ENCODE measurements around the gene MORN1. TPM values are rescaled to one million over a fixed set of nuclear protein-coding genes. Genes with fewer than 3 reads are reported as not detected.
A peak's percentile ranks its signal among the peaks of the same experiment; 100 is the strongest.

Gene MORN1
- total and polyA plus RNA-seq, 9 of the 15 experiments (the other 6 are each of a cell fraction or from before 2014, with no cell fraction given), result 0.24 to 9.3 (median 4.2) TPM

DNA sequence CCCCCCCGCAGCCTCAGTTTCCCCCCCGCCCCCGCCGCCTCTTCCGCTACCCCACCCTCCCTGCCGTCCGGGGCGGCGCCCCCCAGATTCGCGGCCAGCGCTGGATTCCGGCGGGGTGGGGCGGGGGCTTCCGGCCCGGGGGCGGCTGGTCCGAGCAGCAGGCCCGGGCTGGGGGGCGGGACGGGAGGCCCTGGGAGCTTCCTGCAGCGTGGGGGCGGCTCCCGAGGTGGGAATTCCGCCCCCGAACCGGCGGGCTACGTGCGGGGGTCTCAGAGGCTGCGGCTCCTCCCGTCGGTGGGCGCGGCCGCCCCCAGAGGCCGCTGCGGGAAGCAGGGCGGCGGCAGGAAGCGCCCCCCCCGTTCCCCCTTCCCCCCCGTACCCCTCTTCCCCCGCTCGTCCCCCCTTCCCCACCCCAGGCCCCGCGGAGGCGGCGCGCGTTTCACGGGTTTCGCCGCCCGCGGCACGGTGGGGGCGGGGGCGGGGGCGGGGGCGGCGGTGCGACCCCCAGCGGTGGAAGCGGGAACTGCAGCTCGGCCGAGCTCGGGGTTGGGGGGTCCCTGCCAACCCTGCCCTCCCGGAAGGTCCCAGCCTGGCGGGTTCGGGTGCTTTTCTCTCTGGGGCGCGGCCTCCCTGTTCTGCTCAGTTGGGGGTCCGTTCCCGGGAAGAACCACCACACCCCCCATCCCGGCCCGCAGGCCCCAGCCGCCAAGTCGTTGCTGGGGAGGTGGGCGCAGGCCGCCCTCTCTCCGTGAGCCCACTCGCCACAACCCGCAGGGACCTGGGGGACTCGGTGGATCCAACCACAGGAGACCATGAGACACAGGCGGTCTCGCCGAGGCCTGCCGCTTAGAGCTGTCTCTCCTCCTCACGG, 76.3 kb downstream of the MORN1 start (continued):
- TF ChIP-seq ZNF175 (CRISPR knock-in tag; IDR thresholded peaks at IDR 0.05; ENCODE audit: low read depth) (no peak), PCBP1 (IDR thresholded peaks at IDR 0.05; ENCODE audit: low read depth, low read length, poor library complexity, severe bottlenecking) (peak; percentile 45), RBM14 (IDR thresholded peaks at IDR 0.05; ENCODE audit: borderline replicate concordance, insufficient read depth, low read depth, low read length) (0 out of 2 replicates have a peak, but pooled peaks have one; percentile 66), SAFB2 (IDR thresholded peaks at IDR 0.05; ENCODE audit: borderline replicate concordance, low read depth, low read length, severe bottlenecking) (no peak), MAZ (CRISPR knock-in tag; conservative IDR thresholded peaks at IDR 0.05 in 1 of 2, IDR thresholded peaks at IDR 0.05 in 1 of 2) (peak; percentile 37 to 75; a peak in 2 of 4 replicates), PYGO2 (tag; IDR thresholded peaks at IDR 0.05) (no peak), ZBTB7A (IDR thresholded peaks at IDR 0.05; ENCODE audit: borderline replicate concordance, control insufficient read depth, low read depth, low read length) (peak; percentile 96), DPF2 (IDR thresholded peaks at IDR 0.05) (no peak), POLR2G (IDR thresholded peaks at IDR 0.05; ENCODE audit: low read depth, low read length) (peak; percentile 21; the same call in 1 of the 2 replicates), TOE1 (IDR thresholded peaks at IDR 0.05; ENCODE audit: borderline replicate concordance) (no peak), TOE1 (CRISPR knock-in tag; IDR thresholded peaks at IDR 0.05; ENCODE audit: borderline replicate concordance, low read depth) (no peak), NR2C2 (CRISPR knock-in tag; IDR thresholded peaks at IDR 0.05) (no peak), NR2C2 (tag; IDR thresholded peaks at IDR 0.05) (no peak), HOXB6 (CRISPR knock-in tag; IDR thresholded peaks at IDR 0.05; ENCODE audit: borderline replicate concordance) (no peak)
- TF ChIP-seq, protein P1, sequence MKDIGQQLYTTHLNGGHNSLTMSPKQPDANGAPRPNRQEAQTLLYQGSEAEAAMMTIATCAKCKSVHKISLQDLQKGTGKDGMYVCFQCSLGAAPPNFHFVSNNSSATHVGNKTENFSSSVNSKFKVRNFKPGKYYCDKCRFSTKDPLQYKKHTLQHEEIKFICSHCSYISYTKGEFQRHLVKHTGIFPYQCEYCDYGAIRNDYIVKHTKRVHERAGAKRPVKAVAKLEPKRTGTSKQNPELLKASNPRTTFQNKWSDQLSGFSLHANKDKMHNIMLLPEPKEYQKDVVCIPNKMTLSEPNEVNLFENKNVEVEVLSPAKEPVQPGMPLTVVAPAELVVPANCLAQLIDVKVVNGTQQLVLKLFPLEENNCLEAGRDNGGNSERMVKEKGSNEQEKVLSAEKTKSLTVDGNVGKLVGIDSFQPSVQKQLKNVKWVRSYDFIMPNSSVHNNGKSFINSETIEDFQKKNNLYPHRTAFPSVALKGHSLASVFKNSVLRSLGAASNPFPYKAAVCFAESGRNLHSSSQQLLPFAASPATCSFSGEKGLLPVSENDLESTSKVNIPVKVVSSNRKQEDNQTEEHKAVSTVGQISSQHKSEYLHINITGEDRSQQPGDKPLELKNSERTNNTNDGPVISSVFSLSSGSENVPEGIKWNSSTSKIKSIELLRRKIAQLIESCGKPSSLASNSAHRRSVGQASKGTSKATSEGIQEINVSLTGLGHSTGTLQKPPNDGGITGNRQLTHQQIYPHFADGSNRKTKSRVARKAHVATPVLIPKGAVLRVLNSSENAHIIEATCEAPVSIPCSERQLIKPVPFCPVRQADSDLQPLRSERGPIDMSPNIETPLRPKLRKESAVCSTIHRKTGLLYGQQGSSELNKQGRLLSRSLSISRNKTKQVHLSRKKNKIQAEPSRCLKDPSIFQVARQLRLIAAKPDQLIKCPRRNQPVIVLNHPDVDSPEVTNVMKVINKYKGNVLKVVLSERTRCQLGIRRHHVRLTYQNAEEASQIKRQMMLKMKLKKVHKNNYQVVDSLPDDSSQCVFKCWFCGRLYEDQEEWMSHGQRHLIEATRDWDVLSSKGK (CRISPR knock-in tag; IDR thresholded peaks at IDR 0.05), result no peak
- TF ChIP-seq, protein P2, sequence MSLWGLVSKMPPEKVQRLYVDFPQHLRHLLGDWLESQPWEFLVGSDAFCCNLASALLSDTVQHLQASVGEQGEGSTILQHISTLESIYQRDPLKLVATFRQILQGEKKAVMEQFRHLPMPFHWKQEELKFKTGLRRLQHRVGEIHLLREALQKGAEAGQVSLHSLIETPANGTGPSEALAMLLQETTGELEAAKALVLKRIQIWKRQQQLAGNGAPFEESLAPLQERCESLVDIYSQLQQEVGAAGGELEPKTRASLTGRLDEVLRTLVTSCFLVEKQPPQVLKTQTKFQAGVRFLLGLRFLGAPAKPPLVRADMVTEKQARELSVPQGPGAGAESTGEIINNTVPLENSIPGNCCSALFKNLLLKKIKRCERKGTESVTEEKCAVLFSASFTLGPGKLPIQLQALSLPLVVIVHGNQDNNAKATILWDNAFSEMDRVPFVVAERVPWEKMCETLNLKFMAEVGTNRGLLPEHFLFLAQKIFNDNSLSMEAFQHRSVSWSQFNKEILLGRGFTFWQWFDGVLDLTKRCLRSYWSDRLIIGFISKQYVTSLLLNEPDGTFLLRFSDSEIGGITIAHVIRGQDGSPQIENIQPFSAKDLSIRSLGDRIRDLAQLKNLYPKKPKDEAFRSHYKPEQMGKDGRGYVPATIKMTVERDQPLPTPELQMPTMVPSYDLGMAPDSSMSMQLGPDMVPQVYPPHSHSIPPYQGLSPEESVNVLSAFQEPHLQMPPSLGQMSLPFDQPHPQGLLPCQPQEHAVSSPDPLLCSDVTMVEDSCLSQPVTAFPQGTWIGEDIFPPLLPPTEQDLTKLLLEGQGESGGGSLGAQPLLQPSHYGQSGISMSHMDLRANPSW (CRISPR knock-in tag; IDR thresholded peaks at IDR 0.05), result no peak
- TF ChIP-seq, protein P3, sequence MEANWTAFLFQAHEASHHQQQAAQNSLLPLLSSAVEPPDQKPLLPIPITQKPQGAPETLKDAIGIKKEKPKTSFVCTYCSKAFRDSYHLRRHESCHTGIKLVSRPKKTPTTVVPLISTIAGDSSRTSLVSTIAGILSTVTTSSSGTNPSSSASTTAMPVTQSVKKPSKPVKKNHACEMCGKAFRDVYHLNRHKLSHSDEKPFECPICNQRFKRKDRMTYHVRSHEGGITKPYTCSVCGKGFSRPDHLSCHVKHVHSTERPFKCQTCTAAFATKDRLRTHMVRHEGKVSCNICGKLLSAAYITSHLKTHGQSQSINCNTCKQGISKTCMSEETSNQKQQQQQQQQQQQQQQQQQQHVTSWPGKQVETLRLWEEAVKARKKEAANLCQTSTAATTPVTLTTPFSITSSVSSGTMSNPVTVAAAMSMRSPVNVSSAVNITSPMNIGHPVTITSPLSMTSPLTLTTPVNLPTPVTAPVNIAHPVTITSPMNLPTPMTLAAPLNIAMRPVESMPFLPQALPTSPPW (CRISPR knock-in tag; IDR thresholded peaks at IDR 0.05), result peak; percentile 97

Measured in K562 (cell line).